Naive thymus-derived CD4-positive, alpha-beta T cell (primary cell): Measurements from ENCODE around the gene PFKP. TPM values are rescaled to one million over a fixed set of nuclear protein-coding genes. Genes with fewer than 3 reads are reported as not detected.
A peak's percentile ranks its signal among the peaks of the same experiment; 100 is the strongest.

ENCODE experiments used
- ATAC-seq: fragments of 150-1000 bp; cut with Tn5 transposase; 2 replicates; pipeline ENCODE4 v1.10.0; 2021; ENCODE audit warnings: mild to moderate bottlenecking, moderate library complexity
- CTCF ChIA-PET: fragments of 350-600 bp; sonication (Branson Sonifier 250); formaldehyde crosslinking; loops from one replicate; lab custom pipeline; 2021; ENCODE audit warnings: antibody characterized with exemption; lab: Charles Lee
- POLR2A ChIA-PET: fragments of 350-600 bp; sonication (Branson Sonifier 250); formaldehyde crosslinking; loops from one replicate; lab custom pipeline; 2021; ENCODE audit warnings: antibody characterized with exemption, inconsistent platforms; lab: Charles Lee
- DNase-seq, 9 donors: peaks; one replicate each; pipeline versions ENCODE4 v3.0.0 to v3.0.0-alpha.2; 2020 to 2022; ENCODE audit warnings: mixed read lengths in 1 of 9
- H3K27ac ChIP-seq: one replicate; pipeline ENCODE4 v1.7.0; 2013; ENCODE audit warnings: mild to moderate bottlenecking, low read depth, low read length, moderate library complexity
- H3K27me3 ChIP-seq, 2 donors: one replicate each; pipeline ENCODE4 v1.7.0; 2013; ENCODE audit warnings: low read length in 2 of 2, mild to moderate bottlenecking in 2 of 2, moderate library complexity in 2 of 2; ENCODE audit not compliant: control insufficient read depth in 2 of 2, insufficient read depth in 2 of 2
- H3K36me3 ChIP-seq, 3 experiments: 1 replicate in 2 of 3; 2 replicates in 1 of 3; pipeline ENCODE4 v1.7.0; 2013; ENCODE audit warnings: low read length in 3 of 3, mild to moderate bottlenecking in 3 of 3, moderate library complexity in 1 of 3; ENCODE audit not compliant: insufficient read depth in 3 of 3, control insufficient read depth in 2 of 3
- H3K4me1 ChIP-seq, 2 donors: one replicate each; pipeline ENCODE4 v1.7.0; 2013; ENCODE audit warnings: low read length in 2 of 2, mild to moderate bottlenecking in 2 of 2, moderate library complexity in 1 of 2; ENCODE audit not compliant: control insufficient read depth in 2 of 2, insufficient read depth in 2 of 2
- H3K4me3 ChIP-seq: 2 replicates; pipeline ENCODE4 v1.7.0; 2013; ENCODE audit warnings: mild to moderate bottlenecking, low read length
- H3K9me3 ChIP-seq, 3 experiments: 1 replicate in 2 of 3; 2 replicates in 1 of 3; pipeline ENCODE4 v1.7.0; 2013; ENCODE audit warnings: low read length in 3 of 3; ENCODE audit not compliant: control insufficient read depth in 2 of 3
- H3K27ac Mint-ChIP-seq, 9 donors: one replicate each; pipeline ENCODE4 v1.8.0; 2020 to 2022; ENCODE audit warnings: mixed read lengths in 9 of 9, mild to moderate bottlenecking in 8 of 9, moderate library complexity in 5 of 9, inconsistent platforms in 2 of 9
- H3K27me3 Mint-ChIP-seq, 5 donors: one replicate each; pipeline ENCODE4 v1.8.0; 2021 to 2022; ENCODE audit warnings: mixed read lengths in 5 of 5, mild to moderate bottlenecking in 1 of 5
- H3K36me3 Mint-ChIP-seq, 5 donors: one replicate each; pipeline ENCODE4 v1.8.0; 2020 to 2022; ENCODE audit warnings: mixed read lengths in 5 of 5, mild to moderate bottlenecking in 3 of 5, inconsistent platforms in 1 of 5
- H3K4me1 Mint-ChIP-seq, 7 donors: one replicate each; pipeline ENCODE4 v1.8.0; 2020 to 2022; ENCODE audit warnings: mixed read lengths in 7 of 7, mild to moderate bottlenecking in 3 of 7, inconsistent platforms in 1 of 7
- H3K4me3 Mint-ChIP-seq, 10 donors: one replicate each; pipeline ENCODE4 v1.8.0; 2020 to 2022; ENCODE audit warnings: mild to moderate bottlenecking in 10 of 10, mixed read lengths in 10 of 10, moderate library complexity in 6 of 10, inconsistent platforms in 2 of 10
- H3K9me3 Mint-ChIP-seq, 11 donors: one replicate each; pipeline ENCODE4 v1.8.0; 2020 to 2022; ENCODE audit warnings: mixed read lengths in 11 of 11, mild to moderate bottlenecking in 4 of 11, inconsistent platforms in 1 of 11, moderate library complexity in 1 of 11
- intact Hi-C, 2 donors: fragments of 100-400 bp; cut with micrococcal nuclease; formaldehyde crosslinking; loops; one replicate each; pipeline ENCODE4 v1.15.1; 2023
- polyA plus RNA-seq, 2 donors: library from polyadenylated mRNA; unstranded; fragments of 300-500 nt; fragmentation: Illumina TruSeq; gene quantifications; one replicate each; pipeline ENCODE4 v1.2.3, GENCODE V29; 2021
- total RNA-seq, 6 experiments: library from RNA in 5 of 6; stranded (reverse) in 5 of 6; gene quantifications; 1 replicate in 5 of 6; 2 replicates in 1 of 6; pipeline ENCODE4 v1.2.3 and lab custom pipeline; 2021 to 2026

The PFKP gene
- total and polyA plus RNA-seq, 7 experiments from 2014 or later = 23.8 to 219 (median 44.9) TPM

DNA sequence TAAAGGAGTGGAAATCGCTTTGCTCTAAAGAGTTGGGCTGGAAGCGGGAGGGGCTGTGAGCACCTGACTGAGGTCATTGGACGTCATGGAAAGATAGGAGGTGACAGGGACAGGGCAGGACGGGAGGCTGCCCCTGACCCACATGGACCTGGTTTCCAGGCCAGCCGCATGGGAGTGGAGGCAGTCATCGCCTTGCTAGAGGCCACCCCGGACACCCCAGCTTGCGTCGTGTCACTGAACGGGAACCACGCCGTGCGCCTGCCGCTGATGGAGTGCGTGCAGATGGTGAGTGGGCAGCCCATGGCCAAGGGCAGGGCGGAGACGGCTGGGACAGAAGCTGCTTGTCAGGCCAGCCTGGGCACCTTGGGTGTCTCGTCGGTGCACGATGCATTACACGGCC lies 41.8 kb downstream of the PFKP start:
- H3K4me1 Mint-ChIP-seq = peaks cover 0 to 6% (median 0%) of the 10 kb centered on the region in 7 donors

DNA sequence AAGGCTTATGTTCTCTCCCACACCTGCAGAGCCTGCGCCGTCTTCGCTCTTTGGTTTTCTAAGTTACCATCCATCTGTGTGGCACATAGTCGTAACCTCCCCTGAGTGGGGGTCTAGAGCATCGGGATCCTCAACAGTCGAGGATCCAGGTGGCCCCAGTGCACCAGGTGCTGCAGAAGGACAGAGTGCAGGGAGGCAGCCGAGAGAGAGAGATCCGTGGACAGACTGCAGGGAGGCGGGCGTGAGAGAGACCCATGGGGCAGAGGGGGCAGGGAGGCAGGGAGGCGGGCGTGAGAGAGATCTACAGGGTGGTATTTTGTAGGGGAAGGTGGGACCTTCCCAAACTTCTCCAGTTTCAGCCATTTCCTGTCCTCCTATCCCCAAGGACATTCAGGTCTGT lies 42.3 kb downstream of the PFKP start:
- Mint-ChIP-seq H3K27ac (no peak overlapping the region), H3K36me3 (peaks cover 8 to 58% (median 19%) of the 10 kb centered on the region in 5 donors), H3K27me3 (no peaks in the 10 kb centered on the region), H3K9me3 (peaks cover 0 to 3% (median 0%) of the 10 kb centered on the region in 11 donors), H3K4me1 (peaks cover 0 to 6% (median 0%) of the 10 kb centered on the region in 7 donors), H3K4me3 (no peak overlapping the region)
- ATAC-seq = no peak
- ChIA-PET POLR2A (no interaction called here), CTCF (no interaction called here)
- H3K27me3 ChIP-seq = no peaks in the 10 kb centered on the region
- H3K4me3 ChIP-seq = no peak overlapping the region
- peaks cover 6 to 82% (median 7%) of the 10 kb centered on the region in 3 experiments for H3K36me3 ChIP-seq
- DNase-seq = no peak
- H3K27ac ChIP-seq = no peak overlapping the region
- H3K4me1 ChIP-seq = no peaks in the 10 kb centered on the region
- intact Hi-C loops = no loop called here
- no peaks in the 10 kb centered on the region for H3K9me3 ChIP-seq

More for the DNA sequence above, 41.8 kb downstream of the PFKP start:
- no peak overlapping the region for H3K27ac Mint-ChIP-seq
- H3K27me3 Mint-ChIP-seq = no peaks in the 10 kb centered on the region
- no peak overlapping the region for H3K4me3 Mint-ChIP-seq
- CTCF ChIA-PET = no interaction called here
- intact Hi-C loops = no loop called here
- H3K9me3 ChIP-seq = no peaks in the 10 kb centered on the region
- DNase-seq = no peak
- H3K27me3 ChIP-seq = no peaks in the 10 kb centered on the region
- H3K36me3 ChIP-seq = peaks cover 6 to 82% (median 7%) of the 10 kb centered on the region in 3 experiments
- no peak for ATAC-seq
- POLR2A ChIA-PET = no interaction called here
- H3K27ac ChIP-seq = no peak overlapping the region
- H3K36me3 Mint-ChIP-seq = peaks cover 12 to 62% (median 21%) of the 10 kb centered on the region in 5 donors
- peaks cover 0 to 3% (median 0%) of the 10 kb centered on the region in 11 donors for H3K9me3 Mint-ChIP-seq
- no peak overlapping the region for H3K4me3 ChIP-seq
- no peaks in the 10 kb centered on the region for H3K4me1 ChIP-seq

GRCh38 chr10:3110782-3111620 lies 43.7 kb downstream of the PFKP start:
- H3K27ac ChIP-seq = no peak overlapping the region
- peaks cover 6 to 81% (median 7%) of the 10 kb centered on the region in 3 experiments for H3K36me3 ChIP-seq
- ATAC-seq (no peak), DNase-seq (no peak)
- no peaks in the 10 kb centered on the region for H3K4me1 ChIP-seq
- H3K4me1 Mint-ChIP-seq = peaks cover 0 to 10% (median 0%) of the 10 kb centered on the region in 7 donors
- no peak overlapping the region for H3K4me3 ChIP-seq
- ChIA-PET POLR2A (no interaction called here), CTCF (no interaction called here)
- peaks cover 8 to 56% (median 21%) of the 10 kb centered on the region in 5 donors for H3K36me3 Mint-ChIP-seq
- intact Hi-C loops = no loop called here
- no peaks in the 10 kb centered on the region for H3K9me3 ChIP-seq
- no peaks in the 10 kb centered on the region for H3K27me3 ChIP-seq
- peaks cover 0 to 3% (median 0%) of the 10 kb centered on the region in 11 donors for H3K9me3 Mint-ChIP-seq
- H3K27ac Mint-ChIP-seq = peak overlapping the region in 1 of 9 donors; percentile 4
- no peak overlapping the region for H3K4me3 Mint-ChIP-seq
- no peaks in the 10 kb centered on the region for H3K27me3 Mint-ChIP-seq

DNA sequence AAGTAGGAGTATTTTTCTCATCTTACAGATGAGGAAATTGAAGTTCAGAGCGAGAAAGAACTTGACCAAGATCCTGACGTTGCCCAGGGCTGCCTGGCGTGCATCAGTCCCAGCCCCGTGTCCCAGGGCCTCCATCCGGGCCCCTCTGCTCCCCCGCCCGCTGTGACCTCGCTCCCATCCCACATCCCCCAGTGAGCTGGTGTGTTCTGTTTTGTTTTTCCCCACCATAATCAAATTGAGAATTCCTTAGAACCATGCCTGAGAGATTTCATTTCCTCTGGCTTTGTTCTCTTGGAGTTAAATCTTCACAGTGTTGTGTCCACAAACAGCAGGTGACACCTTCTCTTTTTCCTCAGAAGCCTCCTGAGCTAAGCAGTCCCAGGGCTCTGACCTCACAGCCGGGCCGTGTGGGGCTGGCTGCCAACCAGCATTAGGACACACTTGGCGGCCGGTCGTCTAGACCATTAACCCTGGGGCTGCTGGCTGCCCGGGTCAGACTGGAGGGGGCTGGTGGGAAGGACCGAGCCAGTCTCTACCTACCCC lies 44.3 kb downstream of the PFKP start:
- H3K4me1 ChIP-seq = no peaks in the 10 kb centered on the region
- H3K9me3 ChIP-seq = no peaks in the 10 kb centered on the region
- H3K4me1 Mint-ChIP-seq = peaks cover 0 to 10% (median 0%) of the 10 kb centered on the region in 7 donors
- H3K36me3 ChIP-seq = peaks cover 6 to 88% (median 7%) of the 10 kb centered on the region in 3 experiments
- H3K27ac ChIP-seq = no peak overlapping the region
- ChIA-PET POLR2A (no interaction called here), CTCF (no interaction called here)
- H3K27ac Mint-ChIP-seq = no peak overlapping the region
- H3K4me3 Mint-ChIP-seq = no peak overlapping the region
- DNase-seq (no peak), ATAC-seq (no peak)
- peaks cover 0 to 3% (median 0%) of the 10 kb centered on the region in 11 donors for H3K9me3 Mint-ChIP-seq
- H3K27me3 Mint-ChIP-seq = no peaks in the 10 kb centered on the region
- intact Hi-C loops = no loop called here
- H3K27me3 ChIP-seq = no peaks in the 10 kb centered on the region
- H3K4me3 ChIP-seq = no peak overlapping the region
- H3K36me3 Mint-ChIP-seq = peaks cover 13 to 62% (median 28%) of the 10 kb centered on the region in 5 donors

GRCh38 chr10:3113343-3113720 lies 46.0 kb downstream of the PFKP start:
- H3K9me3 Mint-ChIP-seq = peaks cover 0 to 3% (median 0%) of the 10 kb centered on the region in 11 donors
- DNase-seq = no peak

DNA sequence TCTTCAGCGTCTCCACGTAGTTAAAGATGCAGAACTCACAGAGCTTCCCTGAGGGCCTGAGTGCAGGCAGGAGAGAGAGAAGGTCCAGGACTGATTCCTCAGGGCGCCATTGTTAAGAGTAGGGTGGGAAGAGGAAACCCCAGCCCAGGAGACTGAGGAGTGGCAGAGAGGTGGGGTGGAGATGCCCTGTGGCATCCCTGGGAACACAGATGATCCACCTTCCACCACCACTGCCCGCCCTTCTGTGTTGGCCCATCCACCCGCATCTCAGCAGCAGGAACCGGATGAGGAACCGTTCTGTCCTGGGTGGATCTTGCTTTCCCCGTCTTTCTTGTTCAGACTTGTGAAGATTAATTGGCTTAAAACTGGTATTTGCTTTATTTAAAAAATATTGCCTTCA lies 48.3 kb downstream of the PFKP start:
- Mint-ChIP-seq H3K4me1 (peaks cover 0 to 7% (median 0%) of the 10 kb centered on the region in 7 donors), H3K9me3 (peaks cover 0 to 2% (median 0%) of the 10 kb centered on the region in 11 donors), H3K27me3 (no peaks in the 10 kb centered on the region), H3K36me3 (peaks cover 15 to 64% (median 31%) of the 10 kb centered on the region in 5 donors), H3K27ac (no peak overlapping the region), H3K4me3 (no peak overlapping the region)
- ATAC-seq (no peak), DNase-seq (no peak)
- ChIA-PET POLR2A (no interaction called here), CTCF (no interaction called here)
- H3K4me1 ChIP-seq = no peaks in the 10 kb centered on the region
- H3K36me3 ChIP-seq = peaks cover 0 to 83% (median 7%) of the 10 kb centered on the region in 3 experiments
- no peak overlapping the region for H3K4me3 ChIP-seq
- no peaks in the 10 kb centered on the region for H3K9me3 ChIP-seq
- H3K27ac ChIP-seq = no peak overlapping the region
- intact Hi-C loops = no loop called here
- no peaks in the 10 kb centered on the region for H3K27me3 ChIP-seq

More at GRCh38 chr10:3113343-3113720, 46.0 kb downstream of the PFKP start:
- ATAC-seq = no peak
- peaks cover 0 to 86% (median 7%) of the 10 kb centered on the region in 3 experiments for H3K36me3 ChIP-seq
- ChIA-PET POLR2A (no interaction called here), CTCF (no interaction called here)
- H3K9me3 ChIP-seq = no peaks in the 10 kb centered on the region
- peaks cover 15 to 65% (median 33%) of the 10 kb centered on the region in 5 donors for H3K36me3 Mint-ChIP-seq
- no peak overlapping the region for H3K27ac ChIP-seq
- no peaks in the 10 kb centered on the region for H3K27me3 ChIP-seq
- no peak overlapping the region for H3K4me3 Mint-ChIP-seq
- H3K27ac Mint-ChIP-seq = peak overlapping the region in 1 of 9 donors; percentile 14
- H3K4me1 Mint-ChIP-seq = peaks cover 0 to 10% (median 0%) of the 10 kb centered on the region in 7 donors
- H3K4me1 ChIP-seq = no peaks in the 10 kb centered on the region
- no peak overlapping the region for H3K4me3 ChIP-seq
- H3K27me3 Mint-ChIP-seq = no peaks in the 10 kb centered on the region
- intact Hi-C loops = no loop called here
